ENCODE measurements around the gene ST7. TPM values are rescaled to one million over a fixed set of nuclear protein-coding genes. Genes with fewer than 3 reads are reported as not detected.

The ST7 gene
- total and polyA plus RNA-seq, 2 experiments from 2014 or later: 9.9 to 18.3 TPM

DNA sequence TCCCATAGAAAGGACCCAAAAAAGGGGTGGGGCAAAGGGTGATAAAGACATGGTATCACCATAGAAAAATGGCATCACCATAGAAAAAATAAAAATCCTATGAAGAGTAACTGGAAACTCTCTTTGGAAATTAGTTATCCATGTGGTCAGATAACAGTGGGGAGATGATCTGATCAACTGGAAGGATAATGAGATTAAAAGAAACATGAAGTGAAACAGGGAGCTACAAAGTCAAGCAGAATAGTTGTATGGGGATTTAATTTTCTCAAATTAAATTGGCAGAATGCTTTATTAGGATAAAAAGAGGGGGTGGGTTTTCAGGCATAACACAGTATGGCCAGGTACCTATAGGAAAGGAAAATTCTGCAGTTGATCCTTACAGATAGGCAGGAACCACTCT, 258.3 kb downstream of the ST7 start:
- Histone ChIP-seq H3K4me3 (no peak overlapping the region), H2AFZ (no peak overlapping the region), H3K4me1 (ENCODE audit: insufficient read depth) (no peaks in the 10 kb centered on the region), H3K79me2 (replicated peaks; ENCODE audit: insufficient read depth) (no peaks in the 10 kb centered on the region), H3K27me3 (ENCODE audit: insufficient read depth) (no peaks in the 10 kb centered on the region), H4K20me1 (replicated peaks; ENCODE audit: insufficient read depth) (no peaks in the 10 kb centered on the region), H3K9me2 (ENCODE audit: insufficient read depth) (no peaks in the 10 kb centered on the region), H3F3A (replicated peaks; ENCODE audit: low read depth) (no peaks in the 10 kb centered on the region), H3K4me2 (no peak overlapping the region), H3K36me3 (ENCODE audit: insufficient read depth) (no peaks in the 10 kb centered on the region), H3K27ac (ENCODE audit: low read depth) (no peak overlapping the region)
- Mint-ChIP-seq H3K4me1 (peaks cover 4% of the 10 kb centered on the region; the same call in 2 of the 3 replicates), H3K27ac (no peak overlapping the region), H3K9me3 (no peaks in the 10 kb centered on the region), H3K27me3 (ENCODE audit: insufficient read depth, low read depth, poor library complexity) (no peaks in the 10 kb centered on the region), H3K36me3 (ENCODE audit: low read depth) (peaks cover 10% of the 10 kb centered on the region; the same call in 1 of the 3 replicates), H3K4me3 (no peak overlapping the region)
- ATAC-seq (no peak), DNase-seq (ENCODE audit: low spot score) (no peak)
- TF ChIP-seq, protein P1, sequence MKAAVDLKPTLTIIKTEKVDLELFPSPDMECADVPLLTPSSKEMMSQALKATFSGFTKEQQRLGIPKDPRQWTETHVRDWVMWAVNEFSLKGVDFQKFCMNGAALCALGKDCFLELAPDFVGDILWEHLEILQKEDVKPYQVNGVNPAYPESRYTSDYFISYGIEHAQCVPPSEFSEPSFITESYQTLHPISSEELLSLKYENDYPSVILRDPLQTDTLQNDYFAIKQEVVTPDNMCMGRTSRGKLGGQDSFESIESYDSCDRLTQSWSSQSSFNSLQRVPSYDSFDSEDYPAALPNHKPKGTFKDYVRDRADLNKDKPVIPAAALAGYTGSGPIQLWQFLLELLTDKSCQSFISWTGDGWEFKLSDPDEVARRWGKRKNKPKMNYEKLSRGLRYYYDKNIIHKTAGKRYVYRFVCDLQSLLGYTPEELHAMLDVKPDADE (IDR thresholded peaks at IDR 0.05): no peak
- TF ChIP-seq, protein P2, sequence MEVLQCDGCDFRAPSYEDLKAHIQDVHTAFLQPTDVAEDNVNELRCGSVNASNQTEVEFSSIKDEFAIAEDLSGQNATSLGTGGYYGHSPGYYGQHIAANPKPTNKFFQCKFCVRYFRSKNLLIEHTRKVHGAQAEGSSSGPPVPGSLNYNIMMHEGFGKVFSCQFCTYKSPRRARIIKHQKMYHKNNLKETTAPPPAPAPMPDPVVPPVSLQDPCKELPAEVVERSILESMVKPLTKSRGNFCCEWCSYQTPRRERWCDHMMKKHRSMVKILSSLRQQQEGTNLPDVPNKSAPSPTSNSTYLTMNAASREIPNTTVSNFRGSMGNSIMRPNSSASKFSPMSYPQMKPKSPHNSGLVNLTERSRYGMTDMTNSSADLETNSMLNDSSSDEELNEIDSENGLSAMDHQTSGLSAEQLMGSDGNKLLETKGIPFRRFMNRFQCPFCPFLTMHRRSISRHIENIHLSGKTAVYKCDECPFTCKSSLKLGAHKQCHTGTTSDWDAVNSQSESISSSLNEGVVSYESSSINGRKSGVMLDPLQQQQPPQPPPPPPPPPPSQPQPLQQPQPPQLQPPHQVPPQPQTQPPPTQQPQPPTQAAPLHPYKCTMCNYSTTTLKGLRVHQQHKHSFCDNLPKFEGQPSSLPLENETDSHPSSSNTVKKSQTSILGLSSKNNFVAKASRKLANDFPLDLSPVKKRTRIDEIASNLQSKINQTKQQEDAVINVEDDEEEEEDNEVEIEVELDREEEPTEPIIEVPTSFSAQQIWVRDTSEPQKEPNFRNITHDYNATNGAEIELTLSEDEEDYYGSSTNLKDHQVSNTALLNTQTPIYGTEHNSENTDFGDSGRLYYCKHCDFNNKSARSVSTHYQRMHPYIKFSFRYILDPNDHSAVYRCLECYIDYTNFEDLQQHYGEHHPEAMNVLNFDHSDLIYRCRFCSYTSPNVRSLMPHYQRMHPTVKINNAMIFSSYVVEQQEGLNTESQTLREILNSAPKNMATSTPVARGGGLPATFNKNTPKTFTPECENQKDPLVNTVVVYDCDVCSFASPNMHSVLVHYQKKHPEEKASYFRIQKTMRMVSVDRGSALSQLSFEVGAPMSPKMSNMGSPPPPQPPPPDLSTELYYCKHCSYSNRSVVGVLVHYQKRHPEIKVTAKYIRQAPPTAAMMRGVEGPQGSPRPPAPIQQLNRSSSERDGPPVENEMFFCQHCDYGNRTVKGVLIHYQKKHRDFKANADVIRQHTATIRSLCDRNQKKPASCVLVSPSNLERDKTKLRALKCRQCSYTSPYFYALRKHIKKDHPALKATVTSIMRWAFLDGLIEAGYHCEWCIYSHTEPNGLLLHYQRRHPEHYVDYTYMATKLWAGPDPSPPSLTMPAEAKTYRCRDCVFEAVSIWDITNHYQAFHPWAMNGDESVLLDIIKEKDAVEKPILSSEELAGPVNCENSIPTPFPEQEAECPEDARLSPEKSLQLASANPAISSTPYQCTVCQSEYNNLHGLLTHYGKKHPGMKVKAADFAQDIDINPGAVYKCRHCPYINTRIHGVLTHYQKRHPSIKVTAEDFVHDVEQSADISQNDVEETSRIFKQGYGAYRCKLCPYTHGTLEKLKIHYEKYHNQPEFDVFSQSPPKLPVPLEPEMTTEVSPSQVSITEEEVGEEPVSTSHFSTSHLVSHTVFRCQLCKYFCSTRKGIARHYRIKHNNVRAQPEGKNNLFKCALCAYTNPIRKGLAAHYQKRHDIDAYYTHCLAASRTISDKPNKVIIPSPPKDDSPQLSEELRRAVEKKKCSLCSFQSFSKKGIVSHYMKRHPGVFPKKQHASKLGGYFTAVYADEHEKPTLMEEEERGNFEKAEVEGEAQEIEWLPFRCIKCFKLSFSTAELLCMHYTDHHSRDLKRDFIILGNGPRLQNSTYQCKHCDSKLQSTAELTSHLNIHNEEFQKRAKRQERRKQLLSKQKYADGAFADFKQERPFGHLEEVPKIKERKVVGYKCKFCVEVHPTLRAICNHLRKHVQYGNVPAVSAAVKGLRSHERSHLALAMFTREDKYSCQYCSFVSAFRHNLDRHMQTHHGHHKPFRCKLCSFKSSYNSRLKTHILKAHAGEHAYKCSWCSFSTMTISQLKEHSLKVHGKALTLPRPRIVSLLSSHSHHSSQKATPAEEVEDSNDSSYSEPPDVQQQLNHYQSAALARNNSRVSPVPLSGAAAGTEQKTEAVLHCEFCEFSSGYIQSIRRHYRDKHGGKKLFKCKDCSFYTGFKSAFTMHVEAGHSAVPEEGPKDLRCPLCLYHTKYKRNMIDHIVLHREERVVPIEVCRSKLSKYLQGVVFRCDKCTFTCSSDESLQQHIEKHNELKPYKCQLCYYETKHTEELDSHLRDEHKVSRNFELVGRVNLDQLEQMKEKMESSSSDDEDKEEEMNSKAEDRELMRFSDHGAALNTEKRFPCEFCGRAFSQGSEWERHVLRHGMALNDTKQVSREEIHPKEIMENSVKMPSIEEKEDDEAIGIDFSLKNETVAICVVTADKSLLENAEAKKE (CRISPR knock-in tag; IDR thresholded peaks at IDR 0.05): no peak
- TF ChIP-seq CREB1 (CRISPR knock-in tag; IDR thresholded peaks at IDR 0.05; ENCODE audit: low read depth): no peak
- TF ChIP-seq, protein P3, sequence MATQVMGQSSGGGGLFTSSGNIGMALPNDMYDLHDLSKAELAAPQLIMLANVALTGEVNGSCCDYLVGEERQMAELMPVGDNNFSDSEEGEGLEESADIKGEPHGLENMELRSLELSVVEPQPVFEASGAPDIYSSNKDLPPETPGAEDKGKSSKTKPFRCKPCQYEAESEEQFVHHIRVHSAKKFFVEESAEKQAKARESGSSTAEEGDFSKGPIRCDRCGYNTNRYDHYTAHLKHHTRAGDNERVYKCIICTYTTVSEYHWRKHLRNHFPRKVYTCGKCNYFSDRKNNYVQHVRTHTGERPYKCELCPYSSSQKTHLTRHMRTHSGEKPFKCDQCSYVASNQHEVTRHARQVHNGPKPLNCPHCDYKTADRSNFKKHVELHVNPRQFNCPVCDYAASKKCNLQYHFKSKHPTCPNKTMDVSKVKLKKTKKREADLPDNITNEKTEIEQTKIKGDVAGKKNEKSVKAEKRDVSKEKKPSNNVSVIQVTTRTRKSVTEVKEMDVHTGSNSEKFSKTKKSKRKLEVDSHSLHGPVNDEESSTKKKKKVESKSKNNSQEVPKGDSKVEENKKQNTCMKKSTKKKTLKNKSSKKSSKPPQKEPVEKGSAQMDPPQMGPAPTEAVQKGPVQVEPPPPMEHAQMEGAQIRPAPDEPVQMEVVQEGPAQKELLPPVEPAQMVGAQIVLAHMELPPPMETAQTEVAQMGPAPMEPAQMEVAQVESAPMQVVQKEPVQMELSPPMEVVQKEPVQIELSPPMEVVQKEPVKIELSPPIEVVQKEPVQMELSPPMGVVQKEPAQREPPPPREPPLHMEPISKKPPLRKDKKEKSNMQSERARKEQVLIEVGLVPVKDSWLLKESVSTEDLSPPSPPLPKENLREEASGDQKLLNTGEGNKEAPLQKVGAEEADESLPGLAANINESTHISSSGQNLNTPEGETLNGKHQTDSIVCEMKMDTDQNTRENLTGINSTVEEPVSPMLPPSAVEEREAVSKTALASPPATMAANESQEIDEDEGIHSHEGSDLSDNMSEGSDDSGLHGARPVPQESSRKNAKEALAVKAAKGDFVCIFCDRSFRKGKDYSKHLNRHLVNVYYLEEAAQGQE (IDR thresholded peaks at IDR 0.05; ENCODE audit: unreplicated experiment): no peak
- TF ChIP-seq JUNB (IDR thresholded peaks at IDR 0.05; ENCODE audit: unreplicated experiment): no peak
- TF ChIP-seq, protein P4, sequence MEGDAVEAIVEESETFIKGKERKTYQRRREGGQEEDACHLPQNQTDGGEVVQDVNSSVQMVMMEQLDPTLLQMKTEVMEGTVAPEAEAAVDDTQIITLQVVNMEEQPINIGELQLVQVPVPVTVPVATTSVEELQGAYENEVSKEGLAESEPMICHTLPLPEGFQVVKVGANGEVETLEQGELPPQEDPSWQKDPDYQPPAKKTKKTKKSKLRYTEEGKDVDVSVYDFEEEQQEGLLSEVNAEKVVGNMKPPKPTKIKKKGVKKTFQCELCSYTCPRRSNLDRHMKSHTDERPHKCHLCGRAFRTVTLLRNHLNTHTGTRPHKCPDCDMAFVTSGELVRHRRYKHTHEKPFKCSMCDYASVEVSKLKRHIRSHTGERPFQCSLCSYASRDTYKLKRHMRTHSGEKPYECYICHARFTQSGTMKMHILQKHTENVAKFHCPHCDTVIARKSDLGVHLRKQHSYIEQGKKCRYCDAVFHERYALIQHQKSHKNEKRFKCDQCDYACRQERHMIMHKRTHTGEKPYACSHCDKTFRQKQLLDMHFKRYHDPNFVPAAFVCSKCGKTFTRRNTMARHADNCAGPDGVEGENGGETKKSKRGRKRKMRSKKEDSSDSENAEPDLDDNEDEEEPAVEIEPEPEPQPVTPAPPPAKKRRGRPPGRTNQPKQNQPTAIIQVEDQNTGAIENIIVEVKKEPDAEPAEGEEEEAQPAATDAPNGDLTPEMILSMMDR (conservative IDR thresholded peaks at IDR 0.05; ENCODE audit: low read depth in 2 of 2): no peak
- TF ChIP-seq STAT1 (IDR thresholded peaks at IDR 0.05; ENCODE audit: unreplicated experiment): no peak
- no peak for TF ChIP-seq NANOG (IDR thresholded peaks at IDR 0.05; ENCODE audit: borderline replicate concordance)
- TF ChIP-seq EZH2 (IDR thresholded peaks at IDR 0.05; ENCODE audit: low read depth, unreplicated experiment): no peak
- TF ChIP-seq EZH2phosphoT487 (IDR thresholded peaks at IDR 0.05; ENCODE audit: unreplicated experiment): no peak
- no peak for TF ChIP-seq ZNF331 (CRISPR knock-in tag; IDR thresholded peaks at IDR 0.05; ENCODE audit: low read depth)
- TF ChIP-seq POLR2AphosphoS5 (IDR thresholded peaks at IDR 0.05; ENCODE audit: low read depth): no peak
- no peak for TF ChIP-seq ZNF114 (CRISPR knock-in tag; IDR thresholded peaks at IDR 0.05)
